ENCODE results near the gene SUMF1.

The SUMF1 gene

DNA sequence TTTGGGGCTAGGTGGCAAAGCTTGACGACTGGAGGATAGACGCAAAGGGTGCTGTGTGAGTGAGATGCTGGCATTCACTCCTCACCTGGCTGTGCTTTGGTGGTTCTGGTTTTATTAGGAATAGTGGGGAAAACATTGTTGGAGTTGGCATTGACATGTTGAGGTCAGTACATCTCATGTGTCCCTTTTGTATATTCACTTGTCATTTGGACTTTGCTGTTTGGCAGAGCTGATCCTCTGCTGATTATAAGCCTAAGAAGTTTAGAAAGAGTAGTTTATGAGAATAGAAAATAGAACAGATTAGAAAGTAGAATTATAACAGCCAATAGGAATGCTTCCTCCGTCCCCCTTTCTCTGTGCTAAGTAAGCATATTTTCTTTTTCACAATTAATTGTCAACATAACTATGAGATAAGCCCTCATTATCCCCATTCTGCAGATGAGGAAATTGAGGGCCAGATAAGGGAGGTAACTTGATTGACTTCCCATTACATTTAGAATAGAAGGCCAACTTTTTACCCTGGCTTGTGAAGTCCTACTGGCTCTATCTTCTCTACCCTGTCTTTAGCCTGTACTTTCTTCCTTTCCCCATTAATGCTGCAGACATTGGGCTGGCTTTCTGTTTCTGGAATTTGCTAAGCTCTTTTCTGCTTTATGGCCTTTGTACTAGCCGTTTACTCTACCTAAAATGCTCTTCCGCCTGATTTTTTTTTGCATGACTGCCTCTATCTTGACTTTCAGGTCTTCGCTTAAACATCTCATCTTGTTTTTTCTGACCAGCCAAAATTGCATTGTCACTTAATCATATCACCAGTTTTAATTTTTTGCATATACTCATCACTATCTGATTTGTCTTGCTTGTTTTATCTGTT, 38.9 kb upstream of the SUMF1 start:
- H3K4me3 ChIP-seq = no peak overlapping the region
- H3K4me1 ChIP-seq = no peaks in the 10 kb centered on the region
- DNase-seq (ENCODE audit: low spot score in 2 of 2) = no peak
- no peaks in the 10 kb centered on the region for H3K27me3 ChIP-seq (ENCODE audit: low read depth)
- H3K9me3 ChIP-seq = no peaks in the 10 kb centered on the region
- in situ Hi-C loops (cut with MboI; ENCODE audit: low sequenced_read_pairs) = no loop called here
- no peaks in the 10 kb centered on the region for H3K36me3 ChIP-seq (replicated peaks)

DNA sequence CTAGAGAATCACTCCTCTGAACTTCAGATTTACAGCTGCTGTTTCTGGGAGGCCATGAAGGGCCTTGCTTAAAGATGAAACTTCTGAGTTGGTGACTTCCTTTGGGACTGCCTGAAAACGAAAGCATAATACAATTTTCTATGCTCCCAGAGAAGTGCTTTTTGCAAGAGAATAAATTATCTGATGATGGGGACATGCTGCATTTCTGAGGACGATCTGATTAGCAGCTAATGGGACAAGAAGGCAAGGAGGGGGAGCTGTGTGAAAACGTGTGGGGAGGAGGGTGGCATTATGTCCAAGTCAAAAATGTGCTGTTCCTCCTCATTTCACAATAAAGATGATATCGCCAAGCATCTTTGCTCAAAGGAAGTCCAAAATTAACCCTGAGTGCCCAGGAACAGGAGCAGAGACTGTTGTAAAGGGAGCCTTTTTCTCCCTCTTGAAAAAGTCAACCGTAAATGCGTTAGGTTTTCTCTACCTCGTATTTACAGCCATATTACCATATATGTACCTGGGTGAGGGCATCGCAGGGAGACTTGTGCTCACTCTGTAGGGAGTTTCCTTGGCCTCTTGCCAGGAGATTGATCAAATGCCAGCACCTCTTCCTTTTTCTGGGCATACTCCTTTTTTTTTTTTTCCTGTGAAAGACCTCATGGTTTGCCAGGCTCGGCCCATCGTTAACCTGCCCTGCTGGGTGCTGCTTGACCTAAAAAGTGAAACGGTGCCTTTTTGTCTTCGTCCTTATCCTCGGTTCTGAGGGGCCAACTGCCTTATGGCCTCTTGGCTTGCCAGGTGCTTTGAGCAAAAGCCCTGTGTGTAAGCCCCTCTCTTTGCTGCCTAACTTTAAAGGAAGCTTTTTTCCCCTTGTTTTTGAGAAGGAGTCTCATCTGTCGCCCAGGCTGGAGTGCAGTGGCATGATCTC, 37.5 kb upstream of the SUMF1 start:
- no peak for DNase-seq (ENCODE audit: low spot score in 2 of 2)
- Histone ChIP-seq H3K4me1 (no peaks in the 10 kb centered on the region), H3K4me3 (no peak overlapping the region), H3K36me3 (replicated peaks) (no peaks in the 10 kb centered on the region), H3K9me3 (no peaks in the 10 kb centered on the region), H3K27me3 (ENCODE audit: low read depth) (no peaks in the 10 kb centered on the region)
- in situ Hi-C loops (cut with MboI; ENCODE audit: low sequenced_read_pairs) = no loop called here

DNA sequence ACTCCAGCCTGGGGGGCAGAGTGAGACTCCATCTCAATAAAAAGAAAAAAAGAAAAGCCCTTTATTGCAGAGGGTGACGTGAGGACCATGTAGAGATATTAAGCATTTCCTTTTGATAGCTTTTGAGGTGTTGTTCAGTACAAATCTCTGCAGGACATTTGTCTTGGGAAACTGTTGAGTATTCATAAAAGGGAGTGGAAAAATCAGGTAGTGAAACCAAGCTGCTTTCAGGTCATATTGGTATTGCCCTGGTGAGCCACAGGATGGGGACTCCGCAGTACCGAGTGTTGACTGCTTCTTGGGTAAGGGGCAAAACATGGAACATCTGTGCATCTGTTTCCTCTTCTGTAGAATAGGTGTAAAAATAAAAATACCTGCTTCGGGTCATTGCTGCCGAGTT, 36.0 kb upstream of the SUMF1 start:
- H3K4me3 ChIP-seq = no peak overlapping the region
- H3K27me3 ChIP-seq (ENCODE audit: low read depth) = no peaks in the 10 kb centered on the region
- H3K36me3 ChIP-seq (replicated peaks) = no peaks in the 10 kb centered on the region
- no peak for DNase-seq (ENCODE audit: low spot score in 2 of 2)
- no peaks in the 10 kb centered on the region for H3K4me1 ChIP-seq
- in situ Hi-C loops (cut with MboI; ENCODE audit: low sequenced_read_pairs) = no loop called here
- H3K9me3 ChIP-seq = no peaks in the 10 kb centered on the region

DNA sequence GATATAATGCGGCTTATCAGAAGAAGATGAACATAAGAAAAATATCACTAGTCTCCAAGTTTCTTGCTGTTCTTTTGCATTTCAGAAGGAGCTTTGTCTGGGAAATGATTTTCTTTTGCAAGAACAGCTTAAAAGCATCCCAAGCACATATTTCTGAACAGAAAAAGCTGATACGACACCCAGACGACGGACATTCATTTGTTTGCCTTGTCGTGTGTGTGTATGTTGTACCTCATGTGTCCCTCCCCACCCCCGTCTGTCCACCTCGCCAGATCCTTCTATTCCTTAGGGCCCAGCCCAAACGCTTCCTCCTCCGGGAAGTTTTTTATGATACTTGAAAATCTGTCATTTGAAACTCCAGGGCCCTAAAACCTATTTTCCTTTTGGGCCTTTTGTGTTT, 34.9 kb upstream of the SUMF1 start:
- H3K36me3 ChIP-seq (replicated peaks) = no peaks in the 10 kb centered on the region
- in situ Hi-C loops (cut with MboI; ENCODE audit: low sequenced_read_pairs) = no loop called here
- H3K4me1 ChIP-seq = no peaks in the 10 kb centered on the region

DNA sequence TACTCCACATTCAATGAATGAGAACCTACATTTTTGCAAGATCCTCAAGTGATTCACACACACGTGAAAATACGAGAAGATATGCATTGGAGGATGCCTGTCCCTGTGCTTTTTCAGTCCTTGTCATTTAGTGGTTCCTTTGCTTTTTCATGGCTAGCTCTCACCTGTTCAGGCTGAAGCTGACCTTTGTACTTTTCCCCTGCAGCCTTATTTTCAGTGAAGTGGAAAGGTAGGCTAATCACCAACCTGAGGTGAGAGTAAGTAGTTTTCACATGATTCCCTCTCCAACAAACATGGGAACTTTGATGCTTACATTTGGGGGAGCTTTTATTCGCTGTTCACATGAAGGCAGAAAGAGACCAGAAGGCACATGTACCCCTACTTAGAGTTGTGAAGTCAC, 34.4 kb upstream of the SUMF1 start:
- Histone ChIP-seq H3K4me1 (no peaks in the 10 kb centered on the region), H3K9me3 (no peaks in the 10 kb centered on the region), H3K4me3 (no peak overlapping the region), H3K27me3 (ENCODE audit: low read depth) (no peaks in the 10 kb centered on the region), H3K36me3 (replicated peaks) (no peaks in the 10 kb centered on the region)
- in situ Hi-C loops (cut with MboI; ENCODE audit: low sequenced_read_pairs) = no loop called here
- DNase-seq (ENCODE audit: low spot score in 2 of 2) = no peak

More for the DNA sequence above, 34.9 kb upstream of the SUMF1 start:
- DNase-seq (ENCODE audit: low spot score in 2 of 2) = no peak
- H3K27me3 ChIP-seq (ENCODE audit: low read depth) = no peaks in the 10 kb centered on the region
- no peaks in the 10 kb centered on the region for H3K9me3 ChIP-seq
- H3K4me3 ChIP-seq = no peak overlapping the region

DNA sequence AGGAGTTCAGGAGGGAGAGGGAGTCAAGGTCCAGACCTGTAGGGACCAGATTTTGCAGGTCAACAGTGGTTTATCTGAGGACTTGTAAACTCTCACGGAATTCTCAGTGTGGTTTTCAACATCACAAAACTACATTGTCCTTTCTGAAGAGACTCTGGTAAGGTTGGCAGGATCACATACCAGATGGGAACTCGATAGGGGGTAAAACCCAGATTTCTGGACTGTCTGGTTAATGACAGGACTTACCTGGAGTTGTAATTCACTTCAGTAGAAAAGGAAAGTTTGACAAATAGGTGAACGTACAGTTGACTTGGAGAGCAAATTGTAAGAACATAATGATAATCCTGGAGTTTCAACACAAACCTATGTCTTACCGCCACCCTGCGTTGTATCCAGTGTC, 31.4 kb upstream of the SUMF1 start:
- Histone ChIP-seq H3K4me1 (peaks cover 5% of the 10 kb centered on the region), H3K4me3 (no peak overlapping the region), H3K36me3 (replicated peaks) (no peaks in the 10 kb centered on the region), H3K9me3 (no peaks in the 10 kb centered on the region), H3K27me3 (ENCODE audit: low read depth) (no peaks in the 10 kb centered on the region)
- no peak for DNase-seq (ENCODE audit: low spot score in 2 of 2)
- in situ Hi-C loops (cut with MboI; ENCODE audit: low sequenced_read_pairs) = no loop called here

DNA sequence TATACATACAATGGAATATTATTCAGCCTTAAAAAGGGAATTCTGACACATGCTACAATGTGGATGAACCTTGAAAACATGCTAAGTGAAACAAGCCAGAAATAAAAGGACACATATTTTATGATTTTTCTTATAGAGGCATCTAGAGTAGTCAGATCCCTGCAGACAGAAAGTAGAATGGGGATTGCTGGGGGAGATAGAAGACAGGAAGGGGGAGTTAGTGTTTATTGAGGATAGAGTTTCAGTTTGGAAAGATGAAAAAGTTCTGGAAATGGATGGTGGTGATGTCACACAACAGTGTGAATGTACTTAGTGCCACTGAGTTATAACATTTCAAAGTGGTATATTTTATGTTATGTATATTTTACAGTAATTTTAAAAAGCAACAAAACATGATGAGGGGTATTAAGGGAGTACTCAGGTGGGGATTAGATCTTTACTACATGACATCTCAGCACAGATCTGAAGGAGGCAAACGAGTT, 30.8 kb upstream of the SUMF1 start:
- peaks cover 5% of the 10 kb centered on the region for H3K4me1 ChIP-seq
- no peaks in the 10 kb centered on the region for H3K36me3 ChIP-seq (replicated peaks)
- no peaks in the 10 kb centered on the region for H3K27me3 ChIP-seq (ENCODE audit: low read depth)
- in situ Hi-C loops (cut with MboI; ENCODE audit: low sequenced_read_pairs) = no loop called here
- DNase-seq (ENCODE audit: low spot score in 2 of 2) = no peak
- H3K9me3 ChIP-seq = no peaks in the 10 kb centered on the region
- H3K4me3 ChIP-seq = no peak overlapping the region

DNA sequence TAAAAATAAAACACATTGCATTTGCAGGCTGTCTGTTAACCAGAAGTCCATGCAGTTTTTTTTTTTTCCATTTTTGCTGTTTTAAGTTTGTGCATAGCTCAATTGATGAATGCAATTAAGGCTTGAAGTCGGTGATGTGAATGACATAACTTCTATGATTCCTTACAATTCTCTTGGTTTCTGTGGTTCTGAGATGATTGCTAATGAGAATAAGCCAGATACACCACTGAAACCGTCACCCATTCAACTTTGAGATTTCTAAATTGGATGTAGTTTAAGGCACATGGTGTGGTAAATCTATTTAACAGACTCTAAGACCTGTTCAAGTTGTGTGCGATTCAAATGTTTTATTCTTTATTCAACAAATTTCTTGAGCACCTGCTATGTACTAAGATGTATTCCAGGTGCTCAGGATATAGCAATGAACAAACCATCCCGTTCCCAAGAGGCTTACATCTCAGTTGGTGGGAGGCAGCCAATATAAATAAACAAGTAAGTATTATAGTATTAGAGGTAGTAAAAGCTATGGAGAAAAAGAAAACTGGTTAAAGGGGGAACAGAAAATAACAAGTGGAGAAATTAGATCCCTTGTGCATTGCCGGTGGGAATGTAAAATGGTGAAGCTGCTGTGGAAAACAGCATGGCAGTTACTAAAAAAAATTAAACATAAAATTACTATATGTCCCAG, 30.1 kb upstream of the SUMF1 start:
- Histone ChIP-seq H3K4me3 (no peak overlapping the region), H3K4me1 (peaks cover 6% of the 10 kb centered on the region), H3K27me3 (ENCODE audit: low read depth) (no peaks in the 10 kb centered on the region), H3K36me3 (replicated peaks) (no peaks in the 10 kb centered on the region), H3K9me3 (no peaks in the 10 kb centered on the region)
- DNase-seq (ENCODE audit: low spot score in 2 of 2) = no peak
- in situ Hi-C loops (cut with MboI; ENCODE audit: low sequenced_read_pairs) = no loop called here

DNA sequence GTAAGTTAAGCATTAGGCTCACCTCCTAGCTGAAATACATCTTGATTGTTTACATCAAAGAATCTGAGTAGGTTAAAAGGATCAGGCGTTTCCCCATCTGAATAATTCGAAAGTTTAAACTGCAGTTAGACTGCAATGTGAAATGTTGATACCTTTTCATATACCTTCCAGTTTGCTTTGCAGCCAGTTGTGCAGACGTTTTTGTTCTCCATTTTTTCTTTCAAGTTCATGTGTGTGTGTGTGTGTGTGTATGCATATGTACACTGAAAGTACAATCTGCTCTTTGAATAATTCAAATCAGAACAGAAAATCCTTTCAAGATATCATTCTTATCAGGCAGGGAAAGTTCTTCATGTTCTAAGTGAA, 29.0 kb upstream of the SUMF1 start:
- H3K4me3 ChIP-seq = no peak overlapping the region
- peaks cover 13% of the 10 kb centered on the region for H3K4me1 ChIP-seq
- in situ Hi-C loops (cut with MboI; ENCODE audit: low sequenced_read_pairs) = no loop called here
- peaks cover 5% of the 10 kb centered on the region; the same call in 1 of the 2 replicates for H3K27me3 ChIP-seq (ENCODE audit: low read depth)
- H3K36me3 ChIP-seq (replicated peaks) = no peaks in the 10 kb centered on the region
- DNase-seq (ENCODE audit: low spot score in 2 of 2) = no peak
- no peaks in the 10 kb centered on the region for H3K9me3 ChIP-seq

DNA sequence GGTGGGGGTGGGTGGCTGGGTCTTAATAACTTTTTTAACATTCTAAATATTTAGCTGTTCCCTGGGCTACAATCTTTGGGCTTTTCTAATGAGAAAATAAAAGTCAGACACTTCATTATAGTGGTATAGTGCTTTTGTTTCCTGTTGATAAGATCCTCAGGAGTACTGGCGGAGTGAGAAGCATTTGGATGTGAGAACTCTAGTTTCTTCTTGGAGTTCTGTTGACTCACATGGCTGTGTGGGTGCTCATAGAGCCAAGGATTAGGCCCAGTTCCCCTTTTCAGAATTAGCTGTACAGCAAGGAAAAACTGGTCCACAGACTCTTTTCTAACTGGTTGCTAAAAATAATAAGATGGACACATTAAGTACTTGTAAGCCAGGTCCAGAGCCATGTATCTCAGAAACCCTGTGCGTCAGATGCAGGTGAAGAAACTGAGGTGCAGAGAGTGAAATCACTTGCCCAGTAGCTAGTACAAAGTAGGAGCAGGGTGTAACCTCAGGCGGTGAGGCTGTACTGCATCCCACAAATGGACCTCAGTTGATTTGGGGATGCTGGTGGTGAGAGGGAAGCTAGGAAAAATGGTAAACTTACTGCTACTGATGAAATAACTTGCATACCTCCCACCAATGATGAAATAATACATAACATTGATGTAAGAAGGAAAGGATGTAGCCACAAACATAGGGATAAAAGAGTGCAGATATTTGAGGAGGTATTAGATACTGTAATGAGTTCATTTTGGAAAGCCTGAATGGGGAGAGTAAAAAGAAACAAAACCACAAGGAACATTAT, 28.4 kb upstream of the SUMF1 start:
- in situ Hi-C loops (cut with MboI; ENCODE audit: low sequenced_read_pairs) = no loop called here
- Histone ChIP-seq H3K9me3 (no peaks in the 10 kb centered on the region), H3K27me3 (ENCODE audit: low read depth) (peaks cover 5% of the 10 kb centered on the region; the same call in 1 of the 2 replicates), H3K4me1 (peaks cover 13% of the 10 kb centered on the region), H3K4me3 (no peak overlapping the region), H3K36me3 (replicated peaks) (no peaks in the 10 kb centered on the region)
- no peak for DNase-seq (ENCODE audit: low spot score in 2 of 2)

DNA sequence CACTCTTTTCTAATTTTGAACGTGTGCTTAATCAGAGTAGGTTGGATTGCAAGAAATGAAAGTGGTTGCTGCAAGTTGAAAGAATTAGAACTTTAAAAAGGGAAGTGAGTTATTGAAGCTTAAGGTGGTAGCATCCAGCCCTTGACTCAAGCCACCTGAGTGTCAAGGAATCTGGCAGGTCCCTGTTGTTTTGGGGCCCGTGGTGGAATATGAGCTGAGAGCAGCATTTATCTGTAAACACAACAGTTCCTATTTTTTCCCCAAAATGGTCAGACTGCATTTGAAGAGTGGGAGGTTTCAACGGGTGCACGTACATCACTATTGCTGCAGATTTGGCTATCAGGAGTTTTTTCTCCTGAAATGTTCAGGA, 27.8 kb upstream of the SUMF1 start:
- no peaks in the 10 kb centered on the region for H3K36me3 ChIP-seq (replicated peaks)
- no peak overlapping the region; the same call in 1 of the 2 replicates for H3K4me3 ChIP-seq
- peaks cover 5% of the 10 kb centered on the region; the same call in 1 of the 2 replicates for H3K27me3 ChIP-seq (ENCODE audit: low read depth)
- in situ Hi-C loops (cut with MboI; ENCODE audit: low sequenced_read_pairs) = no loop called here
- H3K4me1 ChIP-seq = peaks cover 13% of the 10 kb centered on the region
- H3K9me3 ChIP-seq = no peaks in the 10 kb centered on the region
- DNase-seq (ENCODE audit: low spot score in 2 of 2) = no peak

DNA sequence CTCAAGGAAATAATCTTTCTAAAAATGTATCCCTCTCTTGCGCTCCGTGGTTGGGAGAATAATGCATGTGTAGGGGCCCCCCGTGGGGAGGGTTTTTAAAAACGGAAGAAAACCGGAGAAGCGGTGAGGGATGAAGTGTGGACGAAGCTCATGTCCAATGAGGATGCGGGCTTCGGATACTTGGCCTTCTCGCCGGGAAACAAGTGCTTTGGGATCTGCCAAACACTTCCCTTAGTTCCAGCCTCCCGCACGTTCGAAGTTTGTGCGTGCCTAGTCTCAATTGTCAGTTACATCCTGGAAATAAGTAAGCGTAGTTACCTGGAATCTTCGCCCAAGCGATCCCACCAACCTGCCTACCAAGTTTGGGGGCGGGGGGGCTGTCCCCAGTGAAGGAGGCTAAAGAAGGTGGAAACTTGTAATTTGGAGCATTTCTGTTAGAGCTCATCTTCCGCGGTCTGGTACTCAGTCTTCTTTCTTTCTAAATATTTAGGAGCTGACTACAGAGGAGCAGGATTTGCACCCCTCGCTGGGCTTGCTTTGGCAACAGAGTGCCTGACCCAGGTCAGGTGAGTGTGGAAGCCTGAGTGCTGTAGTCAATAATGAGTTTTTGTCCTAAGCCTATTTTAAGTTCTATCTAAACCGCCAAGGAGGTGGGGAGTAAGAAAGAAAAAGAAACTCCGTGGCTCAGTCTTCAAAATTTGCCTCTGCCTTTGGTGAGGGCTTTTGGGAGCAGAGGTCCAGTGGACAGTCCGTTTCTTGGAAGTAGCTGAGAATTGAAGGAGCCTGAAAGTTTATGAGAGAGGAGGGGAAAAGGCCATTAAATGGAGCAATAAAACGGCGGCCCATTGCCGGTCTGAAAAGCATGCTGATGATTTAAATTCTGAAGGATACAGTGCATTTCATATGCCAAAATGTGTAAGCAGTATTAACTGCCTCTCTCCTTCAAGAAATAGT, 27.1 kb upstream of the SUMF1 start:
- H3K36me3 ChIP-seq (replicated peaks) = no peaks in the 10 kb centered on the region
- H3K4me1 ChIP-seq = peaks cover 13% of the 10 kb centered on the region
- in situ Hi-C loops (cut with MboI; ENCODE audit: low sequenced_read_pairs) = no loop called here
- peak; percentile 9 to 56 for DNase-seq (ENCODE audit: low spot score in 2 of 2)
- H3K9me3 ChIP-seq = no peaks in the 10 kb centered on the region
- H3K4me3 ChIP-seq = peak overlapping the region; percentile 65
- H3K27me3 ChIP-seq (ENCODE audit: low read depth) = peaks cover 5% of the 10 kb centered on the region; the same call in 1 of the 2 replicates

All from HAP-1 (cell line).